Endothelial cell of umbilical vein (primary cell): ENCODE data around the gene ACTN1. TPM values are rescaled to one million over a fixed set of nuclear protein-coding genes. Genes with fewer than 3 reads are reported as not detected.

Experiments used
- BruUV-seq: library from RNA; stranded (reverse); fragments of 400-500 nt; replicated peaks from 2 replicates; lab custom pipeline; 2021; lab: Mats Ljungman, UMichigan
- CTCF ChIA-PET: fragments of 300-600, 350-600 bp; sonication (Branson Sonifier 250); formaldehyde crosslinking; loops from one replicate; lab custom pipeline; 2021; ENCODE audit warnings: antibody characterized with exemption, inconsistent platforms; lab: Charles Lee
- POLR2A ChIA-PET: fragments of 300-600, 350-600 bp; sonication (Branson Sonifier 250); formaldehyde crosslinking; loops from one replicate; lab custom pipeline; 2021; ENCODE audit warnings: antibody characterized with exemption, inconsistent platforms; lab: Charles Lee
- DNase-seq: peaks from one replicate; pipeline ENCODE4 v3.0.0-alpha.2; 2011; ENCODE audit warnings: low read depth, low spot score
- FAIRE-seq: peaks from 2 replicates; lab custom pipeline; 2011; peaks lifted over from hg19 to GRCh38; lab: Jason Lieb, UNC
- H2AFZ ChIP-seq: 2 replicates; pipeline ENCODE4 v1.6.0; 2012; ENCODE audit warnings: low read depth, low read length, control low read depth, inconsistent platforms
- H3K27ac ChIP-seq: 2 replicates; pipeline ENCODE4 v1.5.1; 2011; ENCODE audit warnings: low read depth, mild to moderate bottlenecking, control low read depth, low read length, moderate library complexity; ENCODE audit not compliant: insufficient read depth
- H3K27me3 ChIP-seq, 2 experiments: 2 replicates each; pipeline versions ENCODE4 v1.6.0 to v1.6.1; 2011; ENCODE audit warnings: low read length in 2 of 2, mixed read lengths in 1 of 2; ENCODE audit not compliant: control insufficient read depth in 2 of 2, insufficient read depth in 2 of 2
- H3K36me3 ChIP-seq, 2 experiments: 2 replicates in 1 of 2; 3 replicates in 1 of 2; pipeline ENCODE4 v1.5.1; 2011; ENCODE audit warnings: low read length in 2 of 2, mild to moderate bottlenecking in 1 of 2, moderate library complexity in 1 of 2; ENCODE audit not compliant: control insufficient read depth in 2 of 2, insufficient read depth in 2 of 2; ENCODE audit errors: extremely low read depth in 1 of 2
- H3K4me1 ChIP-seq: 3 replicates; pipeline ENCODE4 v1.5.1; 2011; ENCODE audit warnings: mild to moderate bottlenecking, low read length; ENCODE audit not compliant: control insufficient read depth, insufficient read depth; ENCODE audit errors: extremely low read depth
- H3K4me2 ChIP-seq: 2 replicates; pipeline ENCODE4 v1.6.1; 2011; ENCODE audit warnings: low read length, control low read depth, mixed read lengths; ENCODE audit not compliant: insufficient read depth
- H3K4me3 ChIP-seq, 3 experiments: fragments of 200-600 bp in 1 of 3; sonication (generic), shearing (Covaris generic) in 1 of 3; replicated peaks in 1 of 3; 2 replicates each; pipeline ENCODE4 v1.5.1; 2011 to 2016; ENCODE audit warnings: control low read depth in 3 of 3, low read length in 3 of 3, mild to moderate bottlenecking in 2 of 3, inconsistent platforms in 1 of 3, low read depth in 1 of 3, moderate library complexity in 1 of 3; ENCODE audit not compliant: insufficient read depth in 1 of 3
- H3K79me2 ChIP-seq: 2 replicates; pipeline ENCODE4 v1.6.0; 2012; ENCODE audit warnings: low read length, inconsistent platforms; ENCODE audit not compliant: control insufficient read depth, insufficient read depth
- H3K9ac ChIP-seq: replicated peaks from 2 replicates; pipeline ENCODE3; 2011; ENCODE audit warnings: low read length, control low read depth; ENCODE audit not compliant: insufficient read depth; ENCODE audit errors: extremely low read depth
- H3K9me1 ChIP-seq: replicated peaks from 3 replicates; pipeline ENCODE4 v1.6.0; 2011; ENCODE audit warnings: mild to moderate bottlenecking, low read length; ENCODE audit not compliant: control insufficient read depth, insufficient read depth; ENCODE audit errors: extremely low read depth
- H3K9me3 ChIP-seq: replicated peaks from 2 replicates; pipeline ENCODE4 v1.5.1; 2012; ENCODE audit warnings: low read length, inconsistent platforms; ENCODE audit not compliant: control insufficient read depth, insufficient read depth
- H4K20me1 ChIP-seq: replicated peaks from 2 replicates; pipeline ENCODE3; 2011; ENCODE audit warnings: mild to moderate bottlenecking, low read length; ENCODE audit not compliant: control insufficient read depth, insufficient read depth; ENCODE audit errors: extremely low read depth
- CTCF ChIP-seq, 2 donors: IDR thresholded peaks; 1 replicate in 1 of 2; 2 replicates in 1 of 2; pipeline ENCODE4 v1.5.1; 2011; ENCODE audit warnings: low read length in 2 of 2, mild to moderate bottlenecking in 2 of 2, moderate library complexity in 2 of 2, control low read depth in 1 of 2, inconsistent platforms in 1 of 2, low read depth in 1 of 2; ENCODE audit not compliant: insufficient read depth in 1 of 2; ENCODE audit errors: extremely low read depth in 1 of 2
- EZH2 ChIP-seq: IDR thresholded peaks from 2 replicates; pipeline ENCODE4 v1.6.1; 2012; ENCODE audit warnings: borderline replicate concordance, low read depth, mild to moderate bottlenecking, moderate library complexity, low read length, inconsistent platforms; ENCODE audit not compliant: severe bottlenecking
- FOS ChIP-seq: IDR thresholded peaks from 2 replicates; pipeline ENCODE4 v1.6.1; 2011; ENCODE audit warnings: mild to moderate bottlenecking, low read length, moderate library complexity, borderline replicate concordance; ENCODE audit not compliant: insufficient read depth
- GATA2 ChIP-seq: IDR thresholded peaks from 2 replicates; pipeline ENCODE4 v1.7.0; 2011; ENCODE audit warnings: low read depth, mild to moderate bottlenecking, moderate library complexity, mixed read lengths, low read length; ENCODE audit not compliant: insufficient read length, insufficient read depth
- JUN ChIP-seq: IDR thresholded peaks from 2 replicates; pipeline ENCODE4 v1.6.1; 2011; ENCODE audit warnings: borderline replicate concordance, low read depth; ENCODE audit not compliant: insufficient read length, insufficient read depth
- MAX ChIP-seq: IDR thresholded peaks from 2 replicates; pipeline ENCODE4 v1.6.1; 2011; ENCODE audit not compliant: insufficient read depth, insufficient read length
- MYC ChIP-seq: IDR thresholded peaks from one replicate; pipeline ENCODE4 v1.6.1; 2011; ENCODE audit warnings: mild to moderate bottlenecking, low read depth, low read length
- POLR2A ChIP-seq: IDR thresholded peaks from 2 replicates; pipeline ENCODE4 v1.6.1; 2012; ENCODE audit warnings: low read depth, mild to moderate bottlenecking, control low read depth, low read length
- POLR2AphosphoS5 ChIP-seq: IDR thresholded peaks from 2 replicates; pipeline ENCODE4 v1.6.1; 2012; ENCODE audit warnings: low read depth, mild to moderate bottlenecking, control low read depth, low read length, moderate library complexity; ENCODE audit not compliant: insufficient read depth
- dilution Hi-C: fragments of 300-500 bp; cut with MboI; formaldehyde crosslinking; loops from one replicate; pipeline ENCODE4 v1.15.0; 2019; ENCODE audit warnings: low sequenced_read_pairs; ENCODE audit not compliant: extremely low pct_ligation_motif_present
- intact Hi-C: fragments of 100-400 bp; cut with micrococcal nuclease; formaldehyde crosslinking; loops from one replicate; pipeline ENCODE4 v1.10.0; 2022
- polyA plus RNA-seq, 4 experiments: library from polyadenylated mRNA; depleted of rRNA in 3 of 4; stranded (reverse) in 3 of 4; unstranded in 1 of 4; fragments of >200 nt; gene quantifications; 2 replicates each; pipeline versions ENCODE4 v1.2.1 to v1.2.3, GENCODE V29; 2011 to 2012; ENCODE audit warnings: missing spikeins in 1 of 4
- total RNA-seq: library from RNA; stranded (reverse); gene quantifications from 2 replicates; pipeline ENCODE4 v1.2.3, GENCODE V29; 2021

The ACTN1 gene
- total and polyA plus RNA-seq, 2 donors (not counting 3 experiments of a cell fraction or from before 2014, with no cell fraction given), result 442 to 463 TPM

- Histone ChIP-seq H3K27me3 (no peaks in the 10 kb centered on the region), H3K4me3 (no peak overlapping the region), H3K4me2 (no peak overlapping the region), H3K9me1 (no peaks in the 10 kb centered on the region), H3K4me1 (peaks cover 21% of the 10 kb centered on the region), H3K79me2 (no peaks in the 10 kb centered on the region), H3K9me3 (no peaks in the 10 kb centered on the region), H2AFZ (no peak overlapping the region), H3K9ac (no peak overlapping the region), H3K27ac (no peak overlapping the region), H4K20me1 (no peaks in the 10 kb centered on the region), H3K36me3 (no peaks in the 10 kb centered on the region)
- POLR2A ChIA-PET, result no interaction called here
- dilution Hi-C loops (no loop called here), intact Hi-C loops (no loop called here)
- DNase-seq, result no peak
- CTCF ChIA-PET, result no interaction called here
- BruUV-seq, result no TSS peak
- no peak for TF ChIP-seq POLR2AphosphoS5
- TF ChIP-seq GATA2, result no peak
- TF ChIP-seq EZH2, result no peak
- TF ChIP-seq JUN, result no peak
- TF ChIP-seq CTCF (IDR thresholded peaks at IDR 0.05; ENCODE audit: extremely low read depth in 1 of 2, insufficient read depth in 1 of 2, low read depth in 1 of 2, low read length in 2 of 2), result no peak
- no peak for TF ChIP-seq FOS
- no peak for TF ChIP-seq MYC
- TF ChIP-seq POLR2A, result no peak
- no peak for TF ChIP-seq MAX
- peak; percentile 21 for FAIRE-seq
Measured at GRCh38 chr14:69010648-69011047, 31.5 kb upstream of the ACTN1 start.
